ENCODE measurements around the gene SASH3. TPM values are rescaled to one million over a fixed set of nuclear protein-coding genes. Genes with fewer than 3 reads are reported as not detected.

The SASH3 gene
- total RNA-seq, 2 experiments from 2014 or later: 126 to 133 TPM

DNA sequence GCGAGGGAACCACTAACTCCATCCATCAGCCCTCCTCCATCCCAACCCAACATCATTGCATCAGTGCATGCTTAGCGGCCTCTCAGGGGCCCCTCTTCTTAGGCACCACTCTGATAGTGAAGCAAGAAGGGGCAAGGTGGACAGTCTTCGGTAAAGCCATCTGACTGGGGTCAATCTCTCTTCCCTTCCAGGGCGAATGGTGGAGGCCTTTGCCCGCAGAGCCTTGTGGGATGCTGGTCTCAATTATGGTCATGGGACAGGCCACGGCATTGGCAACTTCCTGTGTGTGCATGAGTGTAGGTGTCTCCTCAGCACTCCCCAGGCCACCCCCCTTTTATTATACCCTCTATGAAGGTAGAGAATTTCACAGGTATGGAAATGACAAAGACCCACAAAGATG is 18.8 kb upstream of the SASH3 start:
- Mint-ChIP-seq H3K4me1 (ENCODE audit: low read depth) (peaks cover 52% of the 10 kb centered on the region), H3K9me3 (no peaks in the 10 kb centered on the region), H3K4me3 (no peak overlapping the region), H3K27ac (peak overlapping the region; percentile 90), H3K27me3 (no peaks in the 10 kb centered on the region), H3K36me3 (no peaks in the 10 kb centered on the region)
- intact Hi-C loops (cut with micrococcal nuclease): no loop called here
- no peak for DNase-seq
- ChIA-PET POLR2A (no interaction called here), CTCF (interaction anchor here (3.3 kb wide), 1 partner anchor 20 kb away, joined by 40 read pairs; the partner anchor contains the start of gene SASH3)

DNA sequence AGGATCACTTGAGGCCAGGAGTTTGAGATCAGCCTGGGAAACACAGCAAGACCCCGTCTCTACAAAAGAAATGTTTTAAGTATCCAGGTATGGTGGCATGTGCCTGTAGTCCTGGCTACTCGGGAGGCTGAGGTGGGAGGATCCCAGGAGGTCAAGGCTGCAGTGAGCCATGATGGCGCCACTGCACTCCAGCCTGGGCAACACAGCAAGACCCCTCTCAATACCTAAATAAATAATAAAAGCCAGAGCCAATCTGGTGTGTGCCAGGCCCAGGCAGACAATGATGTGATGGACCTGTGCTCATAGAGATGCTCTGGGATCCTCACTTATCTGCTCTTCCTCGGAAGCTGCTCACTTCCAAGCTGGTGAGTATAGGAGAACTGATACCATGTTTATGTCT is 18.2 kb upstream of the SASH3 start:
- H3K4me1 Mint-ChIP-seq (ENCODE audit: low read depth): peaks cover 49% of the 10 kb centered on the region
- intact Hi-C loops (cut with micrococcal nuclease): no loop called here

DNA sequence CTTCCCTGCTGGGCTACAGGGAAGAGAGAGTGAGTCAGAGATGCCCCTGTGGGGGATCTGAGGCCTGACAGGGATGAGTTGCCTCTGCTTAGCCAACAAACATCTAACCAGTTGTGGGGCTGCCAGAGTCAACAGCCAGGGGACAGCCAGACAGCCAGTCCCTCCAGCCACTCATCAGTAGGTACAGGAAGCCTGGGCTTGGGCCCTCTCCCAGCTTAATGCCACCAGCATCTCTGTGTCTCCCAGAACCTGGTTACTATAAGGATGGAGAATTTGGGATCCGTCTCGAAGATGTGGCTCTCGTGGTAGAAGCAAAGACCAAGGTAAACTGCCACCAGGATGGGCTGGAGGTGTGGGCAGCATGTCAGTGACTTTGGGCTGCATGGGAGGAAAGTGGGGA is 17.3 kb upstream of the SASH3 start:
- Mint-ChIP-seq H3K36me3 (no peaks in the 10 kb centered on the region), H3K9me3 (no peaks in the 10 kb centered on the region), H3K27me3 (no peaks in the 10 kb centered on the region), H3K4me3 (no peak overlapping the region), H3K4me1 (ENCODE audit: low read depth) (peaks cover 50% of the 10 kb centered on the region), H3K27ac (no peak overlapping the region)
- DNase-seq: no peak
- ChIA-PET CTCF (no interaction called here), POLR2A (no interaction called here)
- intact Hi-C loops (cut with micrococcal nuclease): no loop called here

More for the DNA sequence above, 18.2 kb upstream of the SASH3 start:
- CTCF ChIA-PET: no interaction called here
- Mint-ChIP-seq H3K36me3 (no peaks in the 10 kb centered on the region), H3K27ac (peak overlapping the region; percentile 62), H3K4me3 (no peak overlapping the region), H3K27me3 (no peaks in the 10 kb centered on the region), H3K9me3 (no peaks in the 10 kb centered on the region)
- POLR2A ChIA-PET: no interaction called here
- DNase-seq: no peak

DNA sequence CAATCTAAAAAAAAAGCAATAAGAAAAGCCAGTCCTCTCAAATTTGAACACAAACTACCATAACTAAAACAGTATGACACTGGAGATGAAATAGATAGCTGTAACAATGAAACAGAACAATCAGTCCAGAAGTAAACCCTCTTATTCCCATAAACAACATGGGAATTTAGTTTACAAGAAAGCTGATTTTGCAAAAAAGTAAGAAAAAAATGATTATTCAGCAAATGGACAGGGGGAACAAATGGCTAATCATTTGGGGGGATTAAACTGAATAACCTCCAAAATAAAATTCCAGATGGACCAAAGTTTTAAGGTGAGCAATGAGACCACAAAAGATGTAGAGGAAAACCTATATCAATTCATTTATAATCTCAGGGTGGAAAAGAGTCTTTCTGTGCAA is 16.1 kb upstream of the SASH3 start:
- ChIA-PET CTCF (no interaction called here), POLR2A (interaction anchor here (0.8 kb wide), 1 partner anchor 13 kb away, joined by 3 read pairs; no protein-coding TSS in a partner anchor)
- Mint-ChIP-seq H3K4me1 (ENCODE audit: low read depth) (peaks cover 50% of the 10 kb centered on the region), H3K9me3 (no peaks in the 10 kb centered on the region), H3K36me3 (no peaks in the 10 kb centered on the region), H3K27ac (no peak overlapping the region), H3K27me3 (no peaks in the 10 kb centered on the region), H3K4me3 (no peak overlapping the region)
- DNase-seq: no peak
- intact Hi-C loops (cut with micrococcal nuclease): no loop called here

DNA sequence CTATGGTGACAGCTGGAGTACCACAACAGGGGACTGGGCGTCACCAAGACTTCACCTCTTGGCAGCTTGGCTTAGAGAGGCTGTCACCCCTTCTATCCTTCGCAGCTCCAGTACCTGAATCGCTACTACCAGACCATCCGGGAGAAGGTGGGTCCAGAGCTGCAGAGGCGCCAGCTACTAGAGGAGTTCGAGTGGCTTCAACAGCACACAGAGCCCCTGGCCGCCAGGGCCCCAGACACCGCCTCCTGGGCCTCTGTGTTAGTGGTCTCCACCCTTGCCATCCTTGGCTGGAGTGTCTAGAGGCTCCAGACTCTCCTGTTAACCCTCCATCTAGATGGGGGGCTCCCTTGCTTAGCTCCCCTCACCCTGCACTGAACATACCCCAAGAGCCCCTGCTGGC is 11.6 kb upstream of the SASH3 start:
- Mint-ChIP-seq H3K4me1 (ENCODE audit: low read depth) (peaks cover 48% of the 10 kb centered on the region), H3K27me3 (no peaks in the 10 kb centered on the region), H3K36me3 (no peaks in the 10 kb centered on the region), H3K27ac (peak overlapping the region; percentile 85), H3K9me3 (no peaks in the 10 kb centered on the region), H3K4me3 (no peak overlapping the region)
- intact Hi-C loops (cut with micrococcal nuclease): no loop called here
- DNase-seq: no peak
- ChIA-PET CTCF (interaction anchor here (1.1 to 3.1 kb wide), 5 partner anchors 8 to 55 kb away, joined by 3 to 9 read pairs (median 8); partner anchors contain the start of gene SASH3), POLR2A (interaction anchor here (0.7 to 1.3 kb wide), 4 partner anchors 8 to 13 kb away, joined by 3 to 4 read pairs (median 3); partner anchors contain the start of gene SASH3)

DNA sequence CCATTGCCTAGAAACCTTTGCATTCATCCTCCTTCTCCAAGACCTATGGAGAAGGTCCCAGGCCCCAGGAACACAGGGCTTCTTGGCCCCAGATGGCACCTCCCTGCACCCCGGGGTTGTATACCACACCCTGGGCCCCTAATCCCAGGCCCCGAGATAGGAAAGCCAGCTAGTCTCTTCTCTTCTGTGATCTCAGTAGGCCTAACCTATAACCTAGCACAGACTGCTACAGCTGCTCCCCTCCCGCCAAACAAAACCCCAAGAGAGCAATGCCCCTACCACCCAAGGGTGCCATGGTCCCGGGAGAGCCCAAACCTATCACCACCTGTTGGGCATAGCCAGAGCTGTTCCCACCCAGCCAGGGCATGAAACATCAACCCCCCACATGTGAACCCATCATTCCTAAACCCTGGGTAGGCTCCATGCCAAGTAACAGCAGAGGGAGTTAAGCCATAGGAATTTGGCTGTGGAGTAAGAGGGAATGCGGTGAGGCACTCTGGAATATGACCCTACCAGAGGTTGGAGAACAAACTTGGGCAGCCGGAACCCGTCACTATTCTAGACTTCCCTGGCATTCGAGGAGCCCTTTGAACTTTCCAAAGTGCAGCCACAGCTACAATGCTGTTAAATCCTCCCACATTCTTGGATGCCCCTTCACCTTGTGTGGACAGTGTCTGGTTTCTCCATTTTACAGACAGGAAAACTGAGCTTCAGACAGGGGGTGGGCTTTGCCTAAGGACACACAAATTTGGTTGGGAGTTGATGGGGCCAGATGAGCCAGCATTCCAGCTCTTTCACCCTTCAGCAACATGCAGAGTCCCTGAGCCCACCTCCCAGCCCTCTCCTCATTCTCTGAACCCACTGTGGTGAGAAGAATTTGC is 10.9 kb upstream of the SASH3 start:
- Mint-ChIP-seq H3K36me3 (no peaks in the 10 kb centered on the region), H3K27ac (peak overlapping the region; percentile 85), H3K4me1 (ENCODE audit: low read depth) (peaks cover 54% of the 10 kb centered on the region), H3K27me3 (no peaks in the 10 kb centered on the region), H3K9me3 (no peaks in the 10 kb centered on the region), H3K4me3 (peak overlapping the region; percentile 57)
- POLR2A ChIA-PET: interaction anchor here (0.8 to 5.2 kb wide), 6 partner anchors 9 to 13 kb away, joined by 3 to 32 read pairs (median 4); partner anchors contain the start of gene SASH3
- no peak for DNase-seq
- intact Hi-C loops (cut with micrococcal nuclease): loop anchor here (1.0 kb wide), 2 partner anchors 10 to 12 kb away; no protein-coding TSS in a partner anchor
- CTCF ChIA-PET: interaction anchor here (1.1 to 3.1 kb wide), 5 partner anchors 9 to 54 kb away, joined by 3 to 9 read pairs (median 5); partner anchors contain the start of gene SASH3

DNA sequence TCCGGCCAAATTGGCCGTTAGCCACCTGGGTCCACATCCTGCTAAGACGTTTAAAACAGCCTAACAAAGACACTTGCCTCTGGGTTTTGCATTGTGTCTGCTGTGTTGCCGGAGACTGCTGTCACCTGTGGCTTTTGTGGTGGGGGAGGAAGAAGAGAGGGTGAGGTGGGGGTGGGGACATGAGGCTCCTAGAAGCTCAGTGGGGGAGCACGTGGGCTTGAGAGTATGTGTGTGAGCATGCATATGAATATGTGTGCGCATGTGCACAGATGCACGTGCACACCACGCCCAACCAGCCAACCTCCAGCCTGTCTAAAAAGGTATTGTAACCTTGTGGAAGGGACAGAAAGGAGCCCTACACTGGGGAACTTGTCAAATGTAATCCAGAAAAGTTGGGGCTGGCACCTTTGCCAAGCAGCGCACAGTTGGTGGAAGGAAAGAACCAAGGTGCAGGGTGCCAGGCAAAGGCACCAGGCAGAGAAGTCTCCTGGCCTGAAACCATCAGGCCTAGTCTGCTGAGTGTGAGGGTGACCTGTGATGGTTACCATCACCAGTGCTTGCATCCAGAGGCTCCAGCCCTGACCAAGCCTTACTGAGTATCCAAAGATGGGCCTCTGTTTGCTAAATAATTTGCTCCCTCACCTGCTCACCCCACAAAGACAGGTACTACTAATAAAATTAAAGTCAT is 10.1 kb upstream of the SASH3 start:
- peak; percentile 84 for DNase-seq
- H3K4me1 Mint-ChIP-seq (ENCODE audit: low read depth): peaks cover 61% of the 10 kb centered on the region
- POLR2A ChIA-PET: interaction anchor here (0.6 to 5.2 kb wide), 4 partner anchors 8 to 33 kb away, joined by 3 to 32 read pairs (median 6); no protein-coding TSS in a partner anchor
- intact Hi-C loops (cut with micrococcal nuclease): loop anchor here (1.0 kb wide), 2 partner anchors 10 to 12 kb away; no protein-coding TSS in a partner anchor
- peak overlapping the region; percentile 57 for H3K4me3 Mint-ChIP-seq
- no peaks in the 10 kb centered on the region for H3K27me3 Mint-ChIP-seq
- CTCF ChIA-PET: interaction anchor here (1.3 to 3.1 kb wide), 4 partner anchors 10 to 53 kb away, joined by 3 to 9 read pairs (median 6); partner anchors contain the start of gene SASH3
- peak overlapping the region; percentile 85 for H3K27ac Mint-ChIP-seq
- H3K9me3 Mint-ChIP-seq: no peaks in the 10 kb centered on the region
- no peaks in the 10 kb centered on the region for H3K36me3 Mint-ChIP-seq

DNA sequence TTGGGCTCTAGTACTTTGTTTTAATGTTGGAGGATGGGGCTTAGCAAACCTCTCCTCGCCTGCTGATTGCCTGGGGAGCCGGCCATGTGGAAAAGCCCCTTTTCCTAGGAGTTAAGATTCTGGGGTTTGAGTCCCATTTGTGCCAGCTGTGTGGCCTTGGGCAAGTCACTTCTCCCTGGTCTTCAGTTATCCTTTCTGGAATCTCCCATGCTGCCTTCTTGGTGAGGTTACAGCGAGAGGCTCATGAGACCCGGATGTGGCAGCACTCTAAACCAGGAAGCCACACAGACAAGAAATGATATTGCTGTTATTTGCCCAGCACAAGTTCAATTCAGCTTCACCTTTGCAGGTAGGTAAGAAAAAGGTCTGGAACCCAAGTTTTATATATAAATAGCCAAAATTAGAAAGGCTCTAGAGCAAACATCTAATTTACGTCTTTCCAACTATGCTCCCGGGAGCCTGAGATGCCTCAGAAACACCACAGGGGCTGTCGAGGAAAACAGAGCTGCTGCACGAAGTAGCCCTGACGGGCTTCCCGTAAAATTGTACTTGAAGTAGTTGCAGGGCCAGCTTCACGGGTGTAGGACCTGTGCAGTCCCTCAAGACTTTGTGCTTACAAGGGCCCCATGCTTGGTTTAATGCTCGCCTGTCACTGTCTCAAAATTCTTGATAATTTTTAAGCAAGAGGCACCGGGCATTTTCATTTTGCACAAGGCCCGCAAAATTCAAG is 8.3 kb upstream of the SASH3 start:
- H3K9me3 Mint-ChIP-seq: no peaks in the 10 kb centered on the region
- intact Hi-C loops (cut with micrococcal nuclease): no loop called here
- no peaks in the 10 kb centered on the region for H3K27me3 Mint-ChIP-seq

DNA sequence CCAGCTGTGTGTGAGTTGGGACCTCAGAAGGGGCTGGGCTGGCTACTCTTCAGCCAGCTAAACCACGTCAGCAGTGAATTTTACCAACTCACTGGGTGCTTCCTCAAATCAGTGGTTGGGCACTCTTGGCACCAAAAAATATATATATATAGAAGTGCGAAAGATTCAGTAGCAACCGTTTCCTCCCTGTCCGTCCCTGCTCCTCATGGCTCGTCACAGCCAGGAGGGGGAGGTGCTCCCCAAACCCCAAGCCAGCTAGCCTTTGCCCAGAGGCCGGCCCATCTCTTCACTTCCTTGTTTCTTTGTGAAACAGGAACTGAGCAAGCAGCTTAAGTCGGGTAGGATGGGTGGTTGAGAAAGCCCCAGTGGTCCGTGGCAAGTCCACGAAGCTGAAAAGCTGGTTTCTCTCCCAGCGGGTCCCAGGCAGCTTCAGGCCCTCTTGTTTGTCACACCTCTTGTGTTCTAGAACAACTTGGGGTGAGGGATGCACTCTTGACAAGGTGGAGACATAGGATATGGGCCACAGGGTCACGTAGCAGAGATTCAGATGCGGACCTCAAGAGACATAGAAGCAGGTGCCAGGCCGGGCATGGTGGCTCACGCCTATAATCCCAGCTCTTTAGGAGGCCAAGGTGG is 6.8 kb upstream of the SASH3 start:
- POLR2A ChIA-PET: interaction anchor here (1.0 to 5.2 kb wide), 5 partner anchors 8 to 25 kb away, joined by 3 to 32 read pairs (median 6); no protein-coding TSS in a partner anchor
- H3K27ac Mint-ChIP-seq: peak overlapping the region; percentile 92

More for the DNA sequence above, 8.3 kb upstream of the SASH3 start:
- H3K27ac Mint-ChIP-seq: peak overlapping the region; percentile 95
- POLR2A ChIA-PET: interaction anchor here (0.5 to 5.2 kb wide), 7 partner anchors 10 to 326 kb away, joined by 3 to 32 read pairs (median 5); no protein-coding TSS in a partner anchor
- H3K4me1 Mint-ChIP-seq (ENCODE audit: low read depth): peaks cover 67% of the 10 kb centered on the region
- H3K4me3 Mint-ChIP-seq: peak overlapping the region; percentile 26
- H3K36me3 Mint-ChIP-seq: no peaks in the 10 kb centered on the region
- peak; percentile 58 for DNase-seq
- CTCF ChIA-PET: interaction anchor here (1.5 to 3.1 kb wide), 3 partner anchors 8 to 16 kb away, joined by 5 to 9 read pairs (median 9); partner anchors contain the start of gene SASH3

DNA sequence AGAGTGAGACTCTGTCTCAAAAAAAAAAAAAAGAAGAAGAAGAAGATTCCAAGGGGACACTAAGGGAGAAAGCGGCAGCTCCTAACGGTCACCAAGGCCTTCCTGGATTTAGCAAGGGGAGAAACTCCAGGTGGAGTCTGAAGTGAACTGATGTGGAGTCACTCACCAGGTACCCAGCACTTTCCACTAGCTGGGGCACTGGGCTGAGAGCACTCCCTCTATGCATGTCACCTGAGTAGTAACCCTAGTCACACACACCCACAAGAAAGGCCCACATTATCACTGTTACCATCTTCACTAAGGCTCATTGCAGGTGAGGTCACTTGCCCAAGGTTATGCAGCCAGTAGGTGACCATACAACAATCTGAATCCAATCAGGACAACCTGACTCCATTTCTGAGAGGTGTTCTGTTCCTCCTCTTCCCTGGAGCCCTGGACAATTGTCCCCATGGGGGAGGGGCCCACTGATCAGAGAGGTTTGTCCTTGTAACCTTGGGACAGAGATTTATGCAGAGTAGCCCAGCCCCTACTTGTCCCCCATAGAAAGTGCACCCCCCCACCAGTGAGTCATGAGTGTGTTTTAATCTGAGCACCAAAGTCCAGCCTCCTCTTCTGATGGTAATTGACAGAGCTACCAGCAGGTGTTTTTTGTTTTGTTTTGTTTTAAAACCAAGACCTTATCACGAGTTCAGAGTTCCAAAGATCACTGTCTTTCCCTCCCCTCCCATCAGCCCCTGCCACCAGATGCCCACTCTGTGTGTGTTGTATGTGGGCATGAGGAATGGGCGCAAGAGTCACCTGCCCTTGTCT is 5.9 kb upstream of the SASH3 start:
- Mint-ChIP-seq H3K36me3 (no peaks in the 10 kb centered on the region), H3K4me3 (no peak overlapping the region), H3K9me3 (no peaks in the 10 kb centered on the region), H3K4me1 (ENCODE audit: low read depth) (peaks cover 65% of the 10 kb centered on the region), H3K27ac (peak overlapping the region; percentile 92), H3K27me3 (no peaks in the 10 kb centered on the region)
- peak; percentile 44 for DNase-seq
- CTCF ChIA-PET: interaction anchor here (1.3 to 3.1 kb wide), 3 partner anchors 9 to 14 kb away, joined by 4 to 9 read pairs (median 8); no protein-coding TSS in a partner anchor
- POLR2A ChIA-PET: interaction anchor here (1.4 to 5.2 kb wide), 3 partner anchors 7 to 24 kb away, joined by 6 to 32 read pairs (median 7); no protein-coding TSS in a partner anchor
- intact Hi-C loops (cut with micrococcal nuclease): no loop called here

More for the DNA sequence above, 6.8 kb upstream of the SASH3 start:
- intact Hi-C loops (cut with micrococcal nuclease): no loop called here
- H3K4me1 Mint-ChIP-seq (ENCODE audit: low read depth): peaks cover 64% of the 10 kb centered on the region
- no peaks in the 10 kb centered on the region for H3K36me3 Mint-ChIP-seq
- DNase-seq: peak; percentile 70
- H3K9me3 Mint-ChIP-seq: no peaks in the 10 kb centered on the region
- CTCF ChIA-PET: interaction anchor here (1.5 to 3.1 kb wide), 5 partner anchors 8 to 17 kb away, joined by 4 to 9 read pairs (median 8); no protein-coding TSS in a partner anchor
- H3K4me3 Mint-ChIP-seq: peak overlapping the region; percentile 48
- no peaks in the 10 kb centered on the region for H3K27me3 Mint-ChIP-seq
